K562 (cell line): Measurements from ENCODE around the gene TXNIP. TPM values are rescaled to one million over a fixed set of nuclear protein-coding genes. Genes with fewer than 3 reads are reported as not detected.

Source experiments
- BACH1 ChIP-seq: fragments of 200-800 bp; sonication (Bioruptor generic); IDR thresholded peaks from 2 replicates; pipeline ENCODE4 v1.6.1; 2016; ENCODE audit warnings: missing genetic modification characterization, missing compliant biosample characterization
- BCL6 ChIP-seq: fragments of 250-450 bp; sonication (Bioruptor Pico); IDR thresholded peaks from 2 replicates; pipeline ENCODE4 v1.4.0; 2020
- HMGN3 ChIP-seq: IDR thresholded peaks from 2 replicates; pipeline ENCODE4 v1.6.1; 2011; ENCODE audit warnings: borderline replicate concordance, low read depth, mild to moderate bottlenecking, mixed read lengths, low read length; ENCODE audit not compliant: insufficient read length; ENCODE audit errors: extremely low read depth
- JUNB ChIP-seq: fragments of 450-650 bp; formaldehyde crosslinking; conservative IDR thresholded peaks from 2 replicates; pipeline ENCODE4 v1.4.0; 2020; ENCODE audit warnings: mild to moderate bottlenecking
- MEF2D ChIP-seq: conservative IDR thresholded peaks from 2 replicates; pipeline ENCODE4 v1.6.1; 2016; ENCODE audit warnings: low read depth, missing genetic modification characterization, missing compliant biosample characterization
- NCOA4 ChIP-seq: fragments of 450-650 bp; IDR thresholded peaks from 2 replicates; pipeline ENCODE4 v1.6.1; 2018; ENCODE audit warnings: mild to moderate bottlenecking; ENCODE audit not compliant: partially characterized antibody
- NR2C1 ChIP-seq, 2 experiments: fragments of 450-650 bp; IDR thresholded peaks; 2 replicates each; pipeline ENCODE4 v1.6.1; 2017; ENCODE audit warnings: mild to moderate bottlenecking in 2 of 2, antibody characterized with exemption in 1 of 2, inconsistent platforms in 1 of 2, missing compliant biosample characterization in 1 of 2, missing genetic modification characterization in 1 of 2
- RAD21 ChIP-seq, 2 experiments: fragments of 250-450 bp in 1 of 2; fragments of 450-650 bp in 1 of 2; sonication (Bioruptor Pico) in 1 of 2; formaldehyde crosslinking in 1 of 2; IDR thresholded peaks in 1 of 2; conservative IDR thresholded peaks in 1 of 2; 2 replicates each; pipeline versions ENCODE4 v1.4.0 to v1.8.0; 2020 to 2022; ENCODE audit warnings: mild to moderate bottlenecking in 2 of 2, moderate library complexity in 1 of 2
- SMARCE1 ChIP-seq: fragments of 450-650 bp; IDR thresholded peaks from 2 replicates; pipeline ENCODE4 v1.7.1; 2016; ENCODE audit warnings: mild to moderate bottlenecking
- TBL1XR1 ChIP-seq, 2 experiments: IDR thresholded peaks; 2 replicates each; pipeline ENCODE4 v1.6.1; 2012; ENCODE audit warnings: improper control_type of control experiment in 2 of 2, low read length in 2 of 2, mild to moderate bottlenecking in 1 of 2
- TFAM ChIP-seq: fragments of 250-450 bp; sonication (Bioruptor Pico); conservative IDR thresholded peaks from 2 replicates; pipeline ENCODE4 v1.5.0; 2021; ENCODE audit warnings: mild to moderate bottlenecking, moderate library complexity
- XRCC5 ChIP-seq: fragments of 200-400 bp; formaldehyde crosslinking; IDR thresholded peaks from 2 replicates; pipeline ENCODE4 v1.6.1; 2017; ENCODE audit warnings: low read depth, mild to moderate bottlenecking, low read length
- ZC3H8 ChIP-seq: fragments of 450-650 bp; IDR thresholded peaks from 2 replicates; pipeline ENCODE4 v1.6.1; 2017
- ZNF121 ChIP-seq: sonication (generic); formaldehyde crosslinking; conservative IDR thresholded peaks from 2 replicates; pipeline ENCODE4 v1.8.0; 2022; ENCODE audit warnings: missing genetic modification reagents
- ZNF3 ChIP-seq: fragments of 250-450 bp; sonication (Bioruptor Pico); IDR thresholded peaks from 2 replicates; pipeline ENCODE4 v1.5.0; 2021; ENCODE audit warnings: mild to moderate bottlenecking, moderate library complexity
- ZNF408 ChIP-seq: fragments of 250-450 bp; sonication (Bioruptor Pico); IDR thresholded peaks from 2 replicates; pipeline ENCODE4 v1.4.0; 2020; ENCODE audit warnings: low read depth, mild to moderate bottlenecking, moderate library complexity
- ZNF75A ChIP-seq: fragments of 450-650 bp; formaldehyde crosslinking; IDR thresholded peaks from 2 replicates; pipeline ENCODE4 v1.4.0; 2020; ENCODE audit warnings: mild to moderate bottlenecking
- polyA plus RNA-seq, 8 experiments: library from polyadenylated mRNA; depleted of rRNA in 4 of 8; stranded (reverse) in 5 of 8; unstranded in 3 of 8; fragments of >200 nt; fragmentation: Nextera tagmentation in 2 of 8; fragmentation: Illumina TruSeq in 1 of 8; extraction: Ambion mirVana in 2 of 8; extraction: Trizol in 1 of 8; gene quantifications; 2 replicates each; pipeline versions ENCODE4 v1.2.1 to v1.2.3, GENCODE V29; 2011 to 2014; ENCODE audit warnings: inconsistent platforms in 1 of 8, missing spikeins in 1 of 8
- total RNA-seq, 7 experiments: library from RNA; depleted of rRNA in 6 of 7; stranded (reverse); fragments of >200 nt in 6 of 7; fragmentation: Illumina TruSeq in 2 of 7; extraction: Trizol in 2 of 7; gene quantifications; 2 replicates each; pipeline versions ENCODE4 v1.2.1 to v1.2.3, GENCODE V29; 2011 to 2021; ENCODE audit warnings: low replicate concordance in 1 of 7
- TF ChIP-seq, protein P1 (sequence below): fragments of 450-650 bp; IDR thresholded peaks from 2 replicates; pipeline ENCODE4 v1.6.1; 2018; ENCODE audit not compliant: partially characterized antibody
- TF ChIP-seq, protein P2 (sequence below): IDR thresholded peaks from 3 replicates; pipeline ENCODE4 v1.6.1; 2011; ENCODE audit warnings: borderline replicate concordance, mild to moderate bottlenecking, moderate library complexity; ENCODE audit not compliant: insufficient read length; ENCODE audit errors: extremely low read depth

Gene TXNIP
- total and polyA plus RNA-seq, 9 of the 15 experiments (the other 6 are each of a cell fraction or from before 2014, with no cell fraction given), result 120 to 499 (median 257) TPM

DNA sequence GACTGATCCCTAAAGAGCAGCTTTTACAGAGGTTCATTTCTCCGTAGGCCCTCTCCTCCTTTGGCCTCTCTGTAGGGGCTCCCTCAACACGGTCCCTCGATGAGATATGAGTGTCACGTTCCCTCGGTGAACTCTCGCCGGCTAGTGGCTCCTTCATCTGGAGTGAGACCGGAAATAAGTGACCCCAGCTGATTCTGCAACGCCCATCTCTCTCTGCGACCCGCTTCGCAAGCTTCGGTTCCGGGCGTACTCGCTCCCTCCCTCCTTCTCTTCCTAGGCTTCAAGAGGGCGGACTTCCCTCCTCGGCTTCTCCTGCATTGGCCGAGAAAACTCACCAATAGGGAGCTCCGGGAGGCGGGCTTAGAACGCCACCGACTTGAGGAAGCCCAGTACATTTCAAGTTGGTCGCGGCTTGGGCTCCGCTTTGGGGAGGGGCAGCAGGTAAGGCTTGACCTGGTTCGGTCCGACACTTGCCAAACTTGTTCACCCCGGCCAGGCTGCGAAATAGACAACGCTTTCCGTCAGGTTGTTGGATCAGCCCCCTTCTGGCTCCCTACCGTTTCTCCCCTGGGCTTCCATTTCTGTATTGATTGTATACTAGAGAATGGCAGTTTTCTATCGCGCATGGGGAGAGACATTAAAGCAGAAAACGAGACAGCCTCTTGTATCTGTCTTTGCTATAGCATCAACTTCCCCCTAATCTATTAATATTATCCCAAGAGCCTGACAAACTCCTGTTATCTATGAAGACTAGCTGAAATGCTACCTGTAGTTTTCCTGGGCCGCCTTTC lies 31.9 kb downstream of the TXNIP start, which contains the start of the genes ANKRD34A and POLR3GL (continued):
- TF ChIP-seq, protein P1, sequence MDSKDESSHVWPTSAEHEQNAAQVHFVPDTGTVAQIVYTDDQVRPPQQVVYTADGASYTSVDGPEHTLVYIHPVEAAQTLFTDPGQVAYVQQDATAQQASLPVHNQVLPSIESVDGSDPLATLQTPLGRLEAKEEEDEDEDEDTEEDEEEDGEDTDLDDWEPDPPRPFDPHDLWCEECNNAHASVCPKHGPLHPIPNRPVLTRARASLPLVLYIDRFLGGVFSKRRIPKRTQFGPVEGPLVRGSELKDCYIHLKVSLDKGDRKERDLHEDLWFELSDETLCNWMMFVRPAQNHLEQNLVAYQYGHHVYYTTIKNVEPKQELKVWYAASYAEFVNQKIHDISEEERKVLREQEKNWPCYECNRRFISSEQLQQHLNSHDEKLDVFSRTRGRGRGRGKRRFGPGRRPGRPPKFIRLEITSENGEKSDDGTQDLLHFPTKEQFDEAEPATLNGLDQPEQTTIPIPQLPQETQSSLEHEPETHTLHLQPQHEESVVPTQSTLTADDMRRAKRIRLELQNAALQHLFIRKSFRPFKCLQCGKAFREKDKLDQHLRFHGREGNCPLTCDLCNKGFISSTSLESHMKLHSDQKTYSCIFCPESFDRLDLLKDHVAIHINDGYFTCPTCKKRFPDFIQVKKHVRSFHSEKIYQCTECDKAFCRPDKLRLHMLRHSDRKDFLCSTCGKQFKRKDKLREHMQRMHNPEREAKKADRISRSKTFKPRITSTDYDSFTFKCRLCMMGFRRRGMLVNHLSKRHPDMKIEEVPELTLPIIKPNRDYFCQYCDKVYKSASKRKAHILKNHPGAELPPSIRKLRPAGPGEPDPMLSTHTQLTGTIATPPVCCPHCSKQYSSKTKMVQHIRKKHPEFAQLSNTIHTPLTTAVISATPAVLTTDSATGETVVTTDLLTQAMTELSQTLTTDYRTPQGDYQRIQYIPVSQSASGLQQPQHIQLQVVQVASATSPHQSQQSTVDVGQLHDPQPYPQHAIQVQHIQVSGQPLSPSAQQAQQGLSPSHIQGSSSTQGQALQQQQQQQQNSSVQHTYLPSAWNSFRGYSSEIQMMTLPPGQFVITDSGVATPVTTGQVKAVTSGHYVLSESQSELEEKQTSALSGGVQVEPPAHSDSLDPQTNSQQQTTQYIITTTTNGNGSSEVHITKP, result peak; percentile 54
- no peak for TF ChIP-seq SMARCE1
- no peak for TF ChIP-seq RAD21 (CRISPR knock-in tag; conservative IDR thresholded peaks at IDR 0.05 in 1 of 2, IDR thresholded peaks at IDR 0.05 in 1 of 2)
- TF ChIP-seq, protein P2, sequence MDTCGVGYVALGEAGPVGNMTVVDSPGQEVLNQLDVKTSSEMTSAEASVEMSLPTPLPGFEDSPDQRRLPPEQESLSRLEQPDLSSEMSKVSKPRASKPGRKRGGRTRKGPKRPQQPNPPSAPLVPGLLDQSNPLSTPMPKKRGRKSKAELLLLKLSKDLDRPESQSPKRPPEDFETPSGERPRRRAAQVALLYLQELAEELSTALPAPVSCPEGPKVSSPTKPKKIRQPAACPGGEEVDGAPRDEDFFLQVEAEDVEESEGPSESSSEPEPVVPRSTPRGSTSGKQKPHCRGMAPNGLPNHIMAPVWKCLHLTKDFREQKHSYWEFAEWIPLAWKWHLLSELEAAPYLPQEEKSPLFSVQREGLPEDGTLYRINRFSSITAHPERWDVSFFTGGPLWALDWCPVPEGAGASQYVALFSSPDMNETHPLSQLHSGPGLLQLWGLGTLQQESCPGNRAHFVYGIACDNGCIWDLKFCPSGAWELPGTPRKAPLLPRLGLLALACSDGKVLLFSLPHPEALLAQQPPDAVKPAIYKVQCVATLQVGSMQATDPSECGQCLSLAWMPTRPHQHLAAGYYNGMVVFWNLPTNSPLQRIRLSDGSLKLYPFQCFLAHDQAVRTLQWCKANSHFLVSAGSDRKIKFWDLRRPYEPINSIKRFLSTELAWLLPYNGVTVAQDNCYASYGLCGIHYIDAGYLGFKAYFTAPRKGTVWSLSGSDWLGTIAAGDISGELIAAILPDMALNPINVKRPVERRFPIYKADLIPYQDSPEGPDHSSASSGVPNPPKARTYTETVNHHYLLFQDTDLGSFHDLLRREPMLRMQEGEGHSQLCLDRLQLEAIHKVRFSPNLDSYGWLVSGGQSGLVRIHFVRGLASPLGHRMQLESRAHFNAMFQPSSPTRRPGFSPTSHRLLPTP, result no peak
- TF ChIP-seq BACH1 (tag), result no peak
- no peak for TF ChIP-seq ZNF121 (CRISPR knock-in tag)
- no peak for TF ChIP-seq ZNF75A (CRISPR knock-in tag)
- TF ChIP-seq MEF2D (tag), result no peak
- TF ChIP-seq ZNF3 (CRISPR knock-in tag), result no peak
- TF ChIP-seq NCOA4, result no peak
- no peak for TF ChIP-seq BCL6
- no peak for TF ChIP-seq TFAM (CRISPR knock-in tag)
- TF ChIP-seq NR2C1 (IDR thresholded peaks at IDR 0.05), result no peak
- TF ChIP-seq NR2C1 (tag; IDR thresholded peaks at IDR 0.05), result peak; percentile 61
- TF ChIP-seq XRCC5, result no peak
- no peak for TF ChIP-seq HMGN3
- no peak for TF ChIP-seq ZNF408 (CRISPR knock-in tag)
- no peak for TF ChIP-seq JUNB (CRISPR knock-in tag)
- TF ChIP-seq ZC3H8, result no peak
- TF ChIP-seq TBL1XR1 (IDR thresholded peaks at IDR 0.05; ENCODE audit: low read length in 2 of 2), result no peak; a peak in 1 of 4 replicates
